HEK293 (cell line): Measurements from ENCODE around the gene SLC34A3.

ENCODE experiments used
- CTCF ChIA-PET: fragments of 350-600 bp; formaldehyde crosslinking; extraction: SDS; loops from one replicate; lab custom pipeline; 2021; ENCODE audit warnings: antibody characterized with exemption; lab: Yijun Ruan, JAX
- POLR2A ChIA-PET: fragments of 300-600 bp; formaldehyde crosslinking; extraction: SDS; loops from one replicate; lab custom pipeline; 2020; ENCODE audit warnings: antibody characterized with exemption, inconsistent platforms; lab: Yijun Ruan, JAX
- H3K27ac ChIP-seq: fragments of 200-500 bp; sonication (Bioruptor generic); 2 replicates; pipeline ENCODE4 v1.5.1; 2014; ENCODE audit warnings: low read depth, low read length, control low read depth, inconsistent platforms; ENCODE audit errors: extremely low read depth
- H3K36me3 ChIP-seq, 2 experiments: fragments of 200-500 bp in 1 of 2; sonication (Bioruptor generic) in 1 of 2; 1 replicate in 1 of 2; 2 replicates in 1 of 2; pipeline ENCODE4 v1.5.1; 2014 to 2017; ENCODE audit warnings: inconsistent platforms in 2 of 2, low read length in 2 of 2; ENCODE audit not compliant: control insufficient read depth in 2 of 2, insufficient read depth in 1 of 2
- H3K4me1 ChIP-seq: fragments of 200-500 bp; sonication (Bioruptor generic); 2 replicates; pipeline ENCODE4 v1.5.1; 2014; ENCODE audit warnings: mild to moderate bottlenecking, low read length, inconsistent platforms; ENCODE audit not compliant: control insufficient read depth, insufficient read depth
- H3K4me3 ChIP-seq: 2 replicates; pipeline ENCODE4 v1.5.1; 2011; ENCODE audit warnings: low read depth, mild to moderate bottlenecking, control low read depth, low read length, moderate library complexity
- H3K9me3 ChIP-seq: fragments of 200-500 bp; sonication (Bioruptor generic); 2 replicates; pipeline ENCODE4 v1.5.1; 2014; ENCODE audit warnings: low read depth, low read length, inconsistent platforms; ENCODE audit not compliant: control insufficient read depth, insufficient read depth
- GLI2 ChIP-seq: fragments of 450-650 bp; formaldehyde crosslinking; IDR thresholded peaks from 2 replicates; pipeline ENCODE4; 2017; ENCODE audit warnings: missing biosample characterization, missing genetic modification characterization, low read depth, borderline replicate concordance
- GLIS1 ChIP-seq: fragments of 450-650 bp; formaldehyde crosslinking; IDR thresholded peaks from 2 replicates; pipeline ENCODE4 v1.5.1; 2016; ENCODE audit warnings: missing biosample characterization, missing genetic modification characterization
- GLIS2 ChIP-seq: fragments of 450-650 bp; formaldehyde crosslinking; IDR thresholded peaks from 2 replicates; pipeline ENCODE4 v1.5.1; 2016; ENCODE audit warnings: missing biosample characterization, missing genetic modification characterization
- HOXD13 ChIP-seq: sonication (generic); formaldehyde crosslinking; IDR thresholded peaks from 2 replicates; pipeline ENCODE4 v1.8.0; 2022; ENCODE audit warnings: missing genetic modification reagents, borderline replicate concordance
- MEIS1 ChIP-seq: sonication (generic); formaldehyde crosslinking; IDR thresholded peaks from 2 replicates; pipeline ENCODE4 v1.8.1; 2022; ENCODE audit warnings: missing genetic modification reagents, mild to moderate bottlenecking, borderline replicate concordance
- PRDM2 ChIP-seq: fragments of 450-650 bp; formaldehyde crosslinking; IDR thresholded peaks from 2 replicates; pipeline ENCODE4 v1.5.1; 2016; ENCODE audit warnings: missing biosample characterization, missing genetic modification characterization, borderline replicate concordance
- PRDM4 ChIP-seq: fragments of 450-650 bp; formaldehyde crosslinking; IDR thresholded peaks from 2 replicates; pipeline ENCODE4 v1.5.1; 2017; ENCODE audit warnings: missing biosample characterization, missing genetic modification characterization
- ZBTB6 ChIP-seq: fragments of 450-650 bp; formaldehyde crosslinking; IDR thresholded peaks from 2 replicates; pipeline ENCODE4 v1.5.1; 2017; ENCODE audit warnings: missing biosample characterization, missing genetic modification characterization
- ZIC2 ChIP-seq: fragments of 450-650 bp; formaldehyde crosslinking; IDR thresholded peaks from 2 replicates; pipeline ENCODE4 v1.5.1; 2016; ENCODE audit warnings: missing biosample characterization, missing genetic modification characterization
- ZNF121 ChIP-seq: fragments of 450-650 bp; formaldehyde crosslinking; IDR thresholded peaks from 2 replicates; pipeline ENCODE4 v1.5.1; 2016; ENCODE audit warnings: missing biosample characterization, missing genetic modification characterization
- ZNF174 ChIP-seq: fragments of 450-650 bp; formaldehyde crosslinking; IDR thresholded peaks from 2 replicates; pipeline ENCODE4 v1.5.0; 2017; ENCODE audit warnings: missing biosample characterization, mild to moderate bottlenecking, missing genetic modification characterization
- ZNF184 ChIP-seq: fragments of 450-650 bp; IDR thresholded peaks from 2 replicates; pipeline ENCODE4 v1.5.1; 2018; ENCODE audit warnings: missing biosample characterization, mild to moderate bottlenecking, missing genetic modification characterization
- ZNF202 ChIP-seq: fragments of 450-650 bp; formaldehyde crosslinking; IDR thresholded peaks from 2 replicates; pipeline ENCODE4 v1.5.1; 2016; ENCODE audit warnings: missing biosample characterization, missing genetic modification characterization, borderline replicate concordance
- ZNF221 ChIP-seq: fragments of 450-650 bp; formaldehyde crosslinking; IDR thresholded peaks from 2 replicates; pipeline ENCODE4 v1.5.1; 2017; ENCODE audit warnings: missing biosample characterization, missing genetic modification characterization, borderline replicate concordance
- ZNF398 ChIP-seq: fragments of 450-650 bp; formaldehyde crosslinking; IDR thresholded peaks from 2 replicates; pipeline ENCODE4 v1.5.1; 2017; ENCODE audit warnings: missing biosample characterization, missing genetic modification characterization
- ZNF423 ChIP-seq: fragments of 450-650 bp; formaldehyde crosslinking; IDR thresholded peaks from 2 replicates; pipeline ENCODE4 v1.5.1; 2016; ENCODE audit warnings: missing biosample characterization, missing genetic modification characterization
- ZNF513 ChIP-seq: fragments of 450-650 bp; IDR thresholded peaks from 2 replicates; pipeline ENCODE4 v1.5.1; 2018; ENCODE audit warnings: missing biosample characterization, missing genetic modification characterization
- ZNF530 ChIP-seq: fragments of 450-650 bp; formaldehyde crosslinking; IDR thresholded peaks from 2 replicates; pipeline ENCODE4 v1.5.1; 2016; ENCODE audit warnings: low read depth, missing biosample characterization, missing genetic modification characterization

Gene SLC34A3

GRCh38 chr9:137192448-137192780 is 38.3 kb upstream of the SLC34A3 start:
- no peaks in the 10 kb centered on the region for H3K9me3 ChIP-seq
- H3K27ac ChIP-seq = no peak overlapping the region
- H3K36me3 ChIP-seq = peaks cover 0 to 31% of the 10 kb centered on the region in 2 experiments; a peak in 1 of 3 replicates
- ChIA-PET CTCF (interaction anchor here (0.6 to 2.3 kb wide), 4 partner anchors 13 to 44 kb away, joined by 4 to 9 read pairs (median 5); partner anchors contain the start of genes NDOR1, RNF224 and TMEM203), POLR2A (interaction anchor here (0.6 to 7.1 kb wide), 12 partner anchors 12 to 157 kb away, joined by 3 to 178 read pairs (median 4); partner anchors contain the start of genes LRRC26, MAN1B1, NDOR1 and TMEM203)
- TF ChIP-seq MEIS1 (CRISPR knock-in tag) = no peak
- peak; percentile 97 for TF ChIP-seq ZNF513
- TF ChIP-seq, all 188 proteins: peak for 1
- H3K4me3 ChIP-seq = no peak overlapping the region
- peaks cover 8% of the 10 kb centered on the region for H3K4me1 ChIP-seq

GRCh38 chr9:137192859-137193258 is 37.8 kb upstream of the SLC34A3 start:
- no peak overlapping the region for H3K4me3 ChIP-seq
- H3K36me3 ChIP-seq = peaks cover 0 to 30% of the 10 kb centered on the region in 2 experiments; a peak in 1 of 3 replicates
- H3K9me3 ChIP-seq = no peaks in the 10 kb centered on the region
- TF ChIP-seq HOXD13 = no peak
- no peak for TF ChIP-seq ZNF121 (tag by site-specific recombination)
- no peak for TF ChIP-seq ZNF221
- TF ChIP-seq PRDM2 (tag by site-specific recombination) = no peak
- no peak for TF ChIP-seq ZNF423 (tag by site-specific recombination)
- TF ChIP-seq GLI2 (tag by site-specific recombination) = no peak
- TF ChIP-seq ZBTB6 = 0 out of 2 replicates have a peak, but pooled peaks have one; percentile 19
- TF ChIP-seq ZNF174 (tag by site-specific recombination) = no peak
- TF ChIP-seq ZNF184 (tag by site-specific recombination) = no peak
- 0 out of 2 replicates have a peak, but pooled peaks have one; percentile 30 for TF ChIP-seq GLIS1 (tag by site-specific recombination)
- peak; percentile 94 for TF ChIP-seq ZNF398
- TF ChIP-seq ZIC2 = peak; percentile 77
- peak; percentile 34 for TF ChIP-seq GLIS2
- no peak for TF ChIP-seq PRDM4 (tag by site-specific recombination)
- TF ChIP-seq ZNF530 (tag by site-specific recombination) = no peak
- TF ChIP-seq ZNF202 (tag by site-specific recombination) = no peak
- TF ChIP-seq, all 188 proteins: peak for 5
- ChIA-PET CTCF (interaction anchor here (1.0 to 2.3 kb wide), 3 partner anchors 16 to 44 kb away, joined by 4 to 9 read pairs (median 6); partner anchors contain the start of gene RNF224), POLR2A (interaction anchor here (0.9 to 7.1 kb wide), 11 partner anchors 12 to 158 kb away, joined by 3 to 178 read pairs (median 4); partner anchors contain the start of genes LRRC26, MAN1B1, NDOR1 and TMEM203)
- Histone ChIP-seq H3K4me1 (peaks cover 6% of the 10 kb centered on the region; the same call in 1 of the 2 replicates), H3K27ac (no peak overlapping the region)
